HEK293 (cell line): Measurements from ENCODE around the gene ARHGAP1.

ENCODE experiments used
- CTCF ChIA-PET: fragments of 350-600 bp; formaldehyde crosslinking; extraction: SDS; loops from one replicate; lab custom pipeline; 2021; ENCODE audit warnings: antibody characterized with exemption; lab: Yijun Ruan, JAX
- POLR2A ChIA-PET: fragments of 300-600 bp; formaldehyde crosslinking; extraction: SDS; loops from one replicate; lab custom pipeline; 2020; ENCODE audit warnings: antibody characterized with exemption, inconsistent platforms; lab: Yijun Ruan, JAX
- H3K27ac ChIP-seq: fragments of 200-500 bp; sonication (Bioruptor generic); 2 replicates; pipeline ENCODE4 v1.5.1; 2014; ENCODE audit warnings: low read depth, low read length, control low read depth, inconsistent platforms; ENCODE audit errors: extremely low read depth
- H3K36me3 ChIP-seq, 2 experiments: fragments of 200-500 bp in 1 of 2; sonication (Bioruptor generic) in 1 of 2; 1 replicate in 1 of 2; 2 replicates in 1 of 2; pipeline ENCODE4 v1.5.1; 2014 to 2017; ENCODE audit warnings: inconsistent platforms in 2 of 2, low read length in 2 of 2; ENCODE audit not compliant: control insufficient read depth in 2 of 2, insufficient read depth in 1 of 2
- H3K4me1 ChIP-seq: fragments of 200-500 bp; sonication (Bioruptor generic); 2 replicates; pipeline ENCODE4 v1.5.1; 2014; ENCODE audit warnings: mild to moderate bottlenecking, low read length, inconsistent platforms; ENCODE audit not compliant: control insufficient read depth, insufficient read depth
- H3K4me3 ChIP-seq: 2 replicates; pipeline ENCODE4 v1.5.1; 2011; ENCODE audit warnings: low read depth, mild to moderate bottlenecking, control low read depth, low read length, moderate library complexity
- H3K9me3 ChIP-seq: fragments of 200-500 bp; sonication (Bioruptor generic); 2 replicates; pipeline ENCODE4 v1.5.1; 2014; ENCODE audit warnings: low read depth, low read length, inconsistent platforms; ENCODE audit not compliant: control insufficient read depth, insufficient read depth
- BCL6B ChIP-seq: fragments of 450-650 bp; formaldehyde crosslinking; IDR thresholded peaks from 2 replicates; pipeline ENCODE4 v1.5.1; 2017; ENCODE audit warnings: missing biosample characterization, missing genetic modification characterization
- PRDM4 ChIP-seq: fragments of 450-650 bp; formaldehyde crosslinking; IDR thresholded peaks from 2 replicates; pipeline ENCODE4 v1.5.1; 2017; ENCODE audit warnings: missing biosample characterization, missing genetic modification characterization
- PRDM6 ChIP-seq: fragments of 450-650 bp; formaldehyde crosslinking; IDR thresholded peaks from 2 replicates; pipeline ENCODE4 v1.5.1; 2017; ENCODE audit warnings: missing biosample characterization, missing genetic modification characterization
- ZEB2 ChIP-seq: fragments of 450-650 bp; formaldehyde crosslinking; IDR thresholded peaks from 2 replicates; pipeline ENCODE4 v1.5.1; 2016; ENCODE audit warnings: missing biosample characterization, missing genetic modification characterization
- ZFP3 ChIP-seq: fragments of 450-650 bp; formaldehyde crosslinking; IDR thresholded peaks from 2 replicates; pipeline ENCODE4 v1.5.1; 2016; ENCODE audit warnings: low read depth, missing biosample characterization, missing genetic modification characterization
- ZNF112 ChIP-seq: fragments of 450-650 bp; formaldehyde crosslinking; IDR thresholded peaks from 2 replicates; pipeline ENCODE4 v1.5.0; 2017; ENCODE audit warnings: missing biosample characterization, missing genetic modification characterization
- ZNF155 ChIP-seq: fragments of 450-650 bp; formaldehyde crosslinking; IDR thresholded peaks from 2 replicates; pipeline ENCODE4 v1.5.1; 2016; ENCODE audit warnings: missing biosample characterization, missing genetic modification characterization
- ZNF248 ChIP-seq: fragments of 450-650 bp; formaldehyde crosslinking; IDR thresholded peaks from 2 replicates; pipeline ENCODE4 v1.5.1; 2017; ENCODE audit warnings: missing biosample characterization, missing genetic modification characterization
- ZNF280D ChIP-seq: fragments of 450-650 bp; formaldehyde crosslinking; IDR thresholded peaks from 2 replicates; pipeline ENCODE4 v1.5.1; 2016; ENCODE audit warnings: missing biosample characterization, missing genetic modification characterization
- ZNF610 ChIP-seq: fragments of 450-650 bp; formaldehyde crosslinking; IDR thresholded peaks from 2 replicates; pipeline ENCODE4 v1.5.1; 2016; ENCODE audit warnings: missing biosample characterization, missing genetic modification characterization, borderline replicate concordance
- ZNF639 ChIP-seq: fragments of 450-650 bp; formaldehyde crosslinking; IDR thresholded peaks from 2 replicates; pipeline ENCODE4 v1.5.1; 2016; ENCODE audit warnings: missing biosample characterization, missing genetic modification characterization
- ZNF747 ChIP-seq: fragments of 450-650 bp; formaldehyde crosslinking; IDR thresholded peaks from 2 replicates; pipeline ENCODE4 v1.5.1; 2016; ENCODE audit warnings: missing biosample characterization, missing genetic modification characterization
- ZNF768 ChIP-seq: fragments of 450-650 bp; formaldehyde crosslinking; IDR thresholded peaks from 2 replicates; pipeline ENCODE4 v1.5.1; 2018; ENCODE audit warnings: missing biosample characterization, mild to moderate bottlenecking, missing genetic modification characterization
- ZSCAN23 ChIP-seq: fragments of 450-650 bp; formaldehyde crosslinking; IDR thresholded peaks from 2 replicates; pipeline ENCODE4 v1.5.1; 2016; ENCODE audit warnings: missing biosample characterization, missing genetic modification characterization
- ZSCAN4 ChIP-seq: fragments of 450-650 bp; formaldehyde crosslinking; IDR thresholded peaks from 2 replicates; pipeline ENCODE4 v1.5.1; 2017; ENCODE audit warnings: missing biosample characterization, missing genetic modification characterization

Gene ARHGAP1

GRCh38 chr11:46684367-46684766, 16.1 kb downstream of the ARHGAP1 start (continued):
- no peak for TF ChIP-seq PRDM4 (tag by site-specific recombination)
- no peak for TF ChIP-seq ZNF610 (tag by site-specific recombination)
- TF ChIP-seq PRDM6 (tag by site-specific recombination), result no peak
- TF ChIP-seq ZNF747, result no peak
- no peak for TF ChIP-seq ZFP3
- TF ChIP-seq ZNF248 (tag by site-specific recombination), result no peak

GRCh38 chr11:46682773-46683752, 17.4 kb downstream of the ARHGAP1 start:
- no peaks in the 10 kb centered on the region for H3K4me1 ChIP-seq
- H3K4me3 ChIP-seq, result no peak overlapping the region
- no peak for TF ChIP-seq ZNF639
- peak; percentile 85 for TF ChIP-seq ZNF768 (tag by site-specific recombination)
- TF ChIP-seq ZNF280D, result 0 out of 2 replicates have a peak, but pooled peaks have one; percentile 8
- no peak for TF ChIP-seq ZNF155 (tag by site-specific recombination)
- TF ChIP-seq ZNF112, result no peak
- TF ChIP-seq ZSCAN4 (tag by site-specific recombination), result no peak
- TF ChIP-seq BCL6B (tag by site-specific recombination), result no peak
- no peak for TF ChIP-seq ZSCAN23 (tag by site-specific recombination)
- no peak for TF ChIP-seq ZEB2
- peaks cover 0 to 56% of the 10 kb centered on the region in 2 experiments; a peak in 2 of 3 replicates for H3K36me3 ChIP-seq
- H3K27ac ChIP-seq, result no peak overlapping the region
- H3K9me3 ChIP-seq, result no peaks in the 10 kb centered on the region
- CTCF ChIA-PET, result interaction anchor here (0.7 to 1.4 kb wide), 2 partner anchors 9 to 383 kb away, joined by 3 read pairs; no protein-coding TSS in a partner anchor
- POLR2A ChIA-PET, result interaction anchor here (0.5 to 0.6 kb wide), 2 partner anchors 24 to 153 kb away, joined by 3 to 5 read pairs; no protein-coding TSS in a partner anchor
